Neural cell (in vitro differentiated cells): Measurements from ENCODE around the gene GXYLT2. TPM values are rescaled to one million over a fixed set of nuclear protein-coding genes. Genes with fewer than 3 reads are reported as not detected.

Experiments
- H2AFZ ChIP-seq: fragments of 200-600, 300-800 bp; sonication (generic), shearing (Covaris generic); 2 replicates; pipeline ENCODE4 v1.6.0; 2014; ENCODE audit warnings: low read depth, mild to moderate bottlenecking, antibody characterized with exemption, low read length, moderate library complexity
- H3F3A ChIP-seq: fragments of 200-600 bp; shearing (Covaris generic); 2 replicates; pipeline ENCODE4 v1.6.1; 2016; ENCODE audit warnings: mild to moderate bottlenecking, moderate library complexity, mixed read lengths, antibody characterized with exemption, low read length; ENCODE audit not compliant: insufficient read depth, poor library complexity, severe bottlenecking
- H3K27ac ChIP-seq: fragments of 200-600, 300-800 bp; sonication (generic), shearing (Covaris generic); 2 replicates; pipeline ENCODE4 v1.5.1; 2014; ENCODE audit warnings: mild to moderate bottlenecking, low read length, moderate library complexity
- H3K27me3 ChIP-seq: fragments of 300-800, 200-600 bp; sonication (generic), shearing (Covaris generic); 2 replicates; pipeline ENCODE4 v1.6.0; 2014; ENCODE audit warnings: mild to moderate bottlenecking, low read depth, low read length, moderate library complexity; ENCODE audit not compliant: insufficient read depth
- H3K36me3 ChIP-seq: fragments of 300-800, 200-600 bp; sonication (generic), shearing (Covaris generic); 2 replicates; pipeline ENCODE4 v1.5.1; 2014; ENCODE audit warnings: mild to moderate bottlenecking, antibody characterized with exemption, low read length, moderate library complexity; ENCODE audit not compliant: insufficient read depth
- H3K4me2 ChIP-seq: fragments of 300-800, 200-600 bp; sonication (generic), shearing (Covaris generic); 2 replicates; pipeline ENCODE4 v1.6.0; 2014; ENCODE audit warnings: mild to moderate bottlenecking, low read length
- H3K4me3 ChIP-seq: fragments of 300-800, 200-600 bp; sonication (generic), shearing (Covaris generic); 2 replicates; pipeline ENCODE4 v1.5.1; 2014; ENCODE audit warnings: mild to moderate bottlenecking, low read length, moderate library complexity
- H3K79me2 ChIP-seq: fragments of 200-600 bp; shearing (Covaris generic); replicated peaks from 2 replicates; pipeline ENCODE4 v1.6.0; 2014; ENCODE audit warnings: mild to moderate bottlenecking, low read length, moderate library complexity; ENCODE audit not compliant: insufficient read depth
- H3K9ac ChIP-seq: fragments of 300-800, 200-600 bp; sonication (generic), shearing (Covaris generic); 2 replicates; pipeline ENCODE4 v1.6.1; 2016; ENCODE audit warnings: mild to moderate bottlenecking, low read length, mixed read lengths
- H3K9me2 ChIP-seq: fragments of 200-600 bp; shearing (Covaris generic); 2 replicates; pipeline ENCODE4 v1.6.1; 2016; ENCODE audit warnings: mild to moderate bottlenecking, low read length, mixed read lengths; ENCODE audit not compliant: insufficient read depth
- H3K9me3 ChIP-seq: fragments of 200-600, 300-800 bp; sonication (generic), shearing (Covaris generic); 2 replicates; pipeline ENCODE4 v1.6.1; 2016; ENCODE audit warnings: mild to moderate bottlenecking, mixed run types, low read length, moderate library complexity, mixed read lengths
- H4K20me1 ChIP-seq: fragments of 200-600 bp; shearing (Covaris generic); 2 replicates; pipeline ENCODE4 v1.6.1; 2016; ENCODE audit warnings: mild to moderate bottlenecking, mixed run types; ENCODE audit not compliant: insufficient read depth
- CTCF ChIP-seq: fragments of 450-650 bp; IDR thresholded peaks from 2 replicates; pipeline ENCODE4 v1.5.1; 2014; ENCODE audit warnings: antibody characterized with exemption, mild to moderate bottlenecking, moderate library complexity; ENCODE audit not compliant: poor library complexity, severe bottlenecking
- EP300 ChIP-seq: fragments of 450-650 bp; conservative IDR thresholded peaks from 2 replicates; pipeline ENCODE4 v1.6.1; 2014; ENCODE audit warnings: antibody characterized with exemption, mild to moderate bottlenecking, moderate library complexity; ENCODE audit not compliant: poor library complexity, severe bottlenecking
- EZH2 ChIP-seq: fragments of 200-600, 300-800 bp; shearing (Covaris generic), sonication (generic); IDR thresholded peaks from 2 replicates; pipeline ENCODE4 v1.6.1; 2014; ENCODE audit warnings: antibody characterized with exemption, low read length, borderline replicate concordance, mild to moderate bottlenecking; ENCODE audit not compliant: insufficient read depth, poor library complexity, severe bottlenecking
- MXI1 ChIP-seq: fragments of 450-650 bp; conservative IDR thresholded peaks from 2 replicates; pipeline ENCODE4 v1.6.1; 2014; ENCODE audit warnings: antibody characterized with exemption, mild to moderate bottlenecking; ENCODE audit not compliant: poor library complexity, severe bottlenecking
- POLR2AphosphoS5 ChIP-seq: IDR thresholded peaks from 2 replicates; pipeline ENCODE4 v1.6.1; 2012
- RAD21 ChIP-seq: fragments of 450-650 bp; conservative IDR thresholded peaks from 2 replicates; pipeline ENCODE4 v1.6.1; 2014; ENCODE audit warnings: antibody characterized with exemption, mild to moderate bottlenecking, moderate library complexity
- REST ChIP-seq: IDR thresholded peaks from 2 replicates; pipeline ENCODE4 v1.6.1; 2012; ENCODE audit warnings: borderline replicate concordance
- SMC3 ChIP-seq: fragments of 450-650 bp; conservative IDR thresholded peaks from 2 replicates; pipeline ENCODE4 v1.6.1; 2014; ENCODE audit warnings: antibody characterized with exemption, mild to moderate bottlenecking, moderate library complexity; ENCODE audit not compliant: poor library complexity
- TAF1 ChIP-seq: IDR thresholded peaks from 2 replicates; pipeline ENCODE4 v1.6.1; 2012; ENCODE audit warnings: low read depth
- polyA plus RNA-seq: library from polyadenylated mRNA; depleted of rRNA; stranded (reverse); fragments of >200 nt; gene quantifications from 2 replicates; pipeline ENCODE4 v1.2.3, GENCODE V29; 2014

The GXYLT2 gene
- polyA plus RNA-seq, 1 donor from 2014 or later, result 0.48 TPM

- H3K79me2 ChIP-seq, result no peaks in the 10 kb centered on the region
- H2AFZ ChIP-seq, result no peak overlapping the region
- no peak overlapping the region for H3K27ac ChIP-seq
- H3K9me3 ChIP-seq, result no peaks in the 10 kb centered on the region
- no peak overlapping the region for H3K4me3 ChIP-seq
- H3K36me3 ChIP-seq, result no peaks in the 10 kb centered on the region
- no peaks in the 10 kb centered on the region for H4K20me1 ChIP-seq
- no peak overlapping the region for H3K4me2 ChIP-seq
- no peaks in the 10 kb centered on the region for H3K27me3 ChIP-seq
- no peaks in the 10 kb centered on the region for H3K9me2 ChIP-seq
- no peak overlapping the region for H3K9ac ChIP-seq
- TF ChIP-seq RAD21 (no peak), EZH2 (no peak), TAF1 (no peak), CTCF (no peak), POLR2AphosphoS5 (no peak), MXI1 (no peak), SMC3 (no peak), REST (no peak), EP300 (no peak)
- no peaks in the 10 kb centered on the region for H3F3A ChIP-seq
These were observed 19.4 kb downstream of the GXYLT2 start for GRCh38 chr3:72907131-72907711.

GRCh38 chr3:72907731-72908620 is 20.1 kb downstream of the GXYLT2 start:
- Histone ChIP-seq H3K9me2 (no peaks in the 10 kb centered on the region), H3K79me2 (no peaks in the 10 kb centered on the region), H3K27ac (no peak overlapping the region), H3K4me2 (no peak overlapping the region), H3K27me3 (no peaks in the 10 kb centered on the region), H4K20me1 (no peaks in the 10 kb centered on the region), H3K9me3 (no peaks in the 10 kb centered on the region), H3F3A (no peaks in the 10 kb centered on the region), H3K36me3 (no peaks in the 10 kb centered on the region), H2AFZ (no peak overlapping the region), H3K4me3 (no peak overlapping the region), H3K9ac (no peak overlapping the region)
- TF ChIP-seq EZH2 (no peak), TAF1 (no peak), MXI1 (no peak), EP300 (no peak), CTCF (no peak), RAD21 (no peak), SMC3 (no peak), REST (no peak), POLR2AphosphoS5 (no peak)
